HepG2 (cell line): ENCODE data around the gene LUZP1. TPM values are rescaled to one million over a fixed set of nuclear protein-coding genes. Genes with fewer than 3 reads are reported as not detected.
A peak's percentile ranks its signal among the peaks of the same experiment; 100 is the strongest.

Source experiments
- FOXO4 ChIP-seq: sonication (generic); formaldehyde crosslinking; conservative IDR thresholded peaks from 2 replicates; pipeline ENCODE4 v1.8.1; 2023; ENCODE audit warnings: missing genetic modification reagents
- PAXIP1 ChIP-seq: sonication (generic); formaldehyde crosslinking; conservative IDR thresholded peaks from 2 replicates; pipeline ENCODE4 v1.4.0; 2020; ENCODE audit warnings: mild to moderate bottlenecking, missing genetic modification reagents, moderate library complexity
- ZNF329 ChIP-seq: sonication (generic); formaldehyde crosslinking; IDR thresholded peaks from 2 replicates; pipeline ENCODE4 v1.9.0; 2021; ENCODE audit warnings: low read depth, mild to moderate bottlenecking, missing genetic modification reagents
- ZNF513 ChIP-seq: sonication (generic); formaldehyde crosslinking; conservative IDR thresholded peaks from 2 replicates; pipeline ENCODE4 v1.5.0; 2020; ENCODE audit warnings: missing genetic modification reagents
- ZNF646 ChIP-seq: sonication (generic); formaldehyde crosslinking; IDR thresholded peaks from 2 replicates; pipeline ENCODE4 v1.9.0; 2021; ENCODE audit warnings: mild to moderate bottlenecking, missing genetic modification reagents
- ZNF687 ChIP-seq: sonication (generic); formaldehyde crosslinking; IDR thresholded peaks from 2 replicates; pipeline ENCODE4 v1.5.1; 2020; ENCODE audit warnings: mild to moderate bottlenecking, missing genetic modification reagents, moderate library complexity
- ZXDC ChIP-seq: sonication (generic); formaldehyde crosslinking; IDR thresholded peaks from 2 replicates; pipeline ENCODE4 v1.5.0; 2020; ENCODE audit warnings: mild to moderate bottlenecking, missing genetic modification reagents
- polyA plus RNA-seq, 8 experiments: library from polyadenylated mRNA; depleted of rRNA in 3 of 8; stranded (reverse) in 7 of 8; unstranded in 1 of 8; fragments of >200 nt; fragmentation: Illumina TruSeq in 4 of 8; extraction: Trizol in 4 of 8; gene quantifications; 2 replicates each; pipeline versions ENCODE4 v1.2.1 to v1.2.3, GENCODE V29; 2011 to 2016; ENCODE audit warnings: low read depth in 4 of 8, missing spikeins in 1 of 8, mixed read lengths in 1 of 8; ENCODE audit not compliant: insufficient read depth in 1 of 8
- total RNA-seq, 5 experiments: library from RNA; depleted of rRNA; stranded (reverse); fragments of >200 nt; fragmentation: Illumina TruSeq; extraction: Trizol; gene quantifications; 2 replicates each; pipeline ENCODE4 v1.2.3, GENCODE V29; 2016; ENCODE audit warnings: low read depth in 1 of 5

Gene LUZP1
- total and polyA plus RNA-seq, 2 of the 13 experiments (the other 11 are each of a cell fraction or from before 2014, with no cell fraction given): 6.9 to 12.7 TPM

GRCh38 chr1:23187637-23188036 is 19.0 kb upstream of the LUZP1 start (continued):
- peak; percentile 97 for TF ChIP-seq PAXIP1
- TF ChIP-seq ZNF513 (CRISPR knock-in tag): no peak
- TF ChIP-seq FOXO4: no peak
- TF ChIP-seq ZXDC: no peak
- no peak for TF ChIP-seq ZNF329 (CRISPR knock-in tag)
- TF ChIP-seq ZNF646 (CRISPR knock-in tag): peak; percentile 92
- peak; percentile 68 for TF ChIP-seq ZNF687 (CRISPR knock-in tag)
